ENCODE results near the gene CARHSP1.
"Not testable (repeated sequence)": the region's sequence is repeated elsewhere in the genome, so short reads cannot be mapped to it uniquely, and the experiment has no call there.

CARHSP1 gene

DNA sequence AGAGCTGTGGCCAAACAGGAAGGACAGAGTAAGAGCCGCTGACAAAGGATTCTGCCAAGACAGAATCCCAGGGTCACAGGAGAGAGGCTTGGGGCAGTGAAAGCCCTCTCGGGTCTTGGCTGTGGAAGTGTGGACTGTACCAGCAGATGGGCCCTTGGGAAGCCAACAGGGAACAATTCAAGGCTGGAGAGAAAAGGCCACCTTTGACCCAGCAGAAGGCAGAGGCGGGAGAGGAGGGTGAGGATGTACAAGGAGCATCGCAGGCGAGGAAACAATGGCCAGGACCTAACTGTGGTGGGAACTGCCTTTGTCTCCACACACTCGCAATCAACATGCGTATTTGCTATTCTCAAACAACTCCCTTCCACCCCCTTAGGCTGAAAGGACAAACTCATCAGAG lies 15.7 kb downstream of the CARHSP1 start:
- peak; percentile 42 for DNase-seq

- DNase-seq: peak; percentile 46
Measured at GRCh38 chr16:8852534-8852933, 16.3 kb downstream of the CARHSP1 start.

GRCh38 chr16:8851761-8852403 lies 16.9 kb downstream of the CARHSP1 start:
- DNase-seq: peak; percentile 33

DNA sequence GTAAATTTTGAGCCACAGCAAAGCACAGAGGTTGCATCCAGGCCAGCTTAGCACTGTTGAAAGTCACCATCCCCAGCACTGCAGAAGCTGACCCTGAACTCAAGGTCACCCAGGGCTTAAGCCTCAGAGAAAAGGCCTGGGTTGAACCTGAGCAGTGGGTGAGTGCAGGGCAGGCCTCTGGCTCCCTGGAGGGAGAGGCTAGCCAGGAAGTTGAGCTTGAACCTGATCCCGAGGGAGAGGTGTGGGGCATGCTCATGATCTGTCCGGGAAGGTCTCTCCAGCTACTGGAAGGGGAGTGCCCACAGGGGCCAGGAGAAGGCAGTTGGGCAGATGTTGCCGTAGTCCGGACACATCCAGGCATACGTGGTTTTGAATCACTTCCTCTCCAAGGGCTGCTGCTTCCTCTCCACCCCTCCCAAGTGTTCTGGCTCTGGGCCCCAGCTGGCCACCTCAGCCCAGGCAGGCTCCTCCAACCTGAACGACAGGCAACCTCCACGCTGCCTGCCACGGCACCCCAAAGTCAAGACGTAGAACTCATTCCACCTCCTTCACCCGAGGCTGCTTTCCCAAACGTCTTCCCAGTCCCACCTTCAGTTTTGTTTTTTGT lies 18.4 kb downstream of the CARHSP1 start:
- peak; percentile 56 for DNase-seq

DNA sequence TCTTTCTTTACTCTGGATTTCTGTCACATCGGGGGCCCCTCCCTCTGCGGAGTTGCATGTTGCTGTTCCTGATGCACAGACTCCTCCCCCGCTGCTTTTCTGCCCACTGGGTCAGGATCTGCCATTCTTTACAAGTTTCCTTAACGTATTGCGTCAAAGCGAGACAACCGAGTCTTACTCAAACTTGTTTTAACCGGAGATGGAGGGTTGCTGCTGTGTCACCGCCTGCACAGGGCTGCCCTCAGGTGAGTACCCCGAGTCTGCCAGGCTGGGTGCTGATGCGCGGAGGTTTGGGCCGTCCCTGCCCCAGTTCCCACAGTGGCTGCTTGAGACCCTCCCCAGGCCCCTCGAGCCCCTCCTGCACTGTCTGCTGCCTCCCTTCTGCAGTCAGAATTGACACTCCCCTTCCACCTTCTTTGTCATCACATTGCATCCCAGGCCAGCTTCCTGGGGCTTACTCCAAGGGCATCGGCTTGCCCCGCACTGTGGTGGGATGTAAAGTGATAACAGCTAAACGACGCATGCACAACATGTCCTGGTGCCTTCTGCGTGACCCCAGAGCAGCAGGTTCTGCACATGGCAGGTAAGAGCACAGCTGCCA lies 19.3 kb downstream of the CARHSP1 start:
- peak; percentile 62 for DNase-seq

DNA sequence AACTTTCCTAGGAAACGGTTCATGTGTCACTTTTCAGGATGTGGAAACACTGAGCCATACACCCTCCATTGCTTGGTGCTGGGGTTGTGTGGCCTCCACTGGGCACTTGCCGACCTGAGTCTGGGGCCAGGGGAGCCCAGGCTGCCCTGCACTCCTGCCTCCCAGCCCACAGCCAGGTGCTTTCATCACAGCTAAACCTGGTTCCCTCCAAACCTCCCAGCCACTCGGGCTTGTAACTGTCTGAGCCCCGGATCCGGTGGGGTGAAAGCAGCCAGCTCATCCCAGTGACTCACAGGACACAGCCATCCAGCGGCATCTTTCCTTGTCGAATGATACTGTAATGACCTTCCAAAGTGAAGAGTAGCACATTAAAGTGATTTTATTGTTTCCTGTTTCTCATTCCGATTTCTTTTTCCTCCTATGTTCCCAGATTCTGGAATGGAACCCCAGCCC lies 19.8 kb downstream of the CARHSP1 start:
- DNase-seq: no peak

DNA sequence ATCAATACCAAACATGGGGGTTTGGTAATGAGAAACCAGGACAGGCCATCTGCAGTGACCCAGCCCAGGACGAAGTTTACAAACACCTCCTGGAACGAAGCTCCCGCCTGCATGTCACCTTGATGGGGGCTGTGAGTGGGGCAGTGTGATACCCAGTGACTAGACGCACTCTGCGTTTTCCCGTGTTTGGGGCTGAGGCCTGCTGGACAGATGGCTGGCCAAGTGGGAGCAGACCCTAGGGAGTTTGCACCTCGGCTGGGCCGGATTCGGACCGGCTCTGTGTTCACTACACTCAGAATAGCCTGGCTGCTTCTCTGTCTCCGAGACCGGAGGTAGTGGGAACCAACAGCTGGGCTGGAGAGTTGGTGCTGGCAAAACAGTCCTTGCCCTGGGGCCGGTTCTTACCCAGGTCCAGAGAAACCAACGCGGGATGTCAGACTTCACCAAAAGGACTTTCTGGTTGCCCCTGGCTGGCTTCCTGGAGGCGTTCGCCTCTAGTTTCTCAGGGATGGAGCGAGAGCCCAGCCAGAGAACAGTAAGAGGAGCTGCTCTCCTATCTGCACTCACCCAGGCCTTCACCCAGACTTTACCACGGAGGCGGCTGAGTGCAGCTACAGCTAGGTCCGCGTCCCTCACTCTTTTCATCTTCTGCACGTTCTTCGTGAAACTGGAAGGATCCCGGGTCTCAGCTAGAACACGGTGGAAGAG lies 20.4 kb downstream of the CARHSP1 start:
- no peak for DNase-seq

- no peak for DNase-seq
Measured at GRCh38 chr16:8847623-8848022, 21.2 kb downstream of the CARHSP1 start.

GRCh38 chr16:8847145-8847544 lies 21.7 kb downstream of the CARHSP1 start:
- no peak for DNase-seq

- DNase-seq: no peak
Measured at GRCh38 chr16:8846401-8846932, 22.3 kb downstream of the CARHSP1 start.

DNA sequence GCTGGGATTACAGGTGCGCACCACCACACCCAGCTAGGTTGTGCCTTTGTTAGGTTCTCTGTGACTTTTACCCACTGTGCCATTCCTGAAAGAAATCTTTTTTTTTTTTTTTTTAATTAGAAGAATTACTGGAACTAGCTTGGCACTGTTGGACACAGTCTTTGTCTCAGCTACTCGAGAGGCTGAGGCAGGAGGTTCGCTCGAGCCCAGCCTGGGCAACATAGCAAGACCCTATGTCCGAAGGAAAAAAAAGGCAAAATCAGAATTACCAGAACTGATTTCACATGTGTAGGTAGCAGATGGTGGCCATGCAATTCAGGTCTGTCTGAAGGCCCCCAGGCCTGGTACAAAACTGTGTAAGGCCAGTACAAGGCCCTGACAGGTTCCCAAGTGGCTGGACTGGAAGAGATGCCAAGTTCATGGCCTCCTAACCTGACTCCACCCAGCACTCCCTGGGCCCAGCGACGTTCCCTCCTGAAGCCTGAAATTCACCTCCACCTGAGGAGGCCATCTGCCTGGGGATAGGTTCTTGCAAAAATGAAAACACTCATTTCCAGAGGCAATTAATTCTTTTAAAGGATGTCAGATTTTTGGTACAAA lies 23.0 kb downstream of the CARHSP1 start:
- no peak for DNase-seq

- not testable (repeated sequence) for DNase-seq
Measured at GRCh38 chr16:8843296-8843695, 25.5 kb downstream of the CARHSP1 start.

- DNase-seq: not testable (repeated sequence)
Measured at GRCh38 chr16:8842016-8842415, 26.8 kb downstream of the CARHSP1 start.

GRCh38 chr16:8837594-8837993 lies 31.2 kb downstream of the CARHSP1 start:
- not testable (repeated sequence) for DNase-seq

DNA sequence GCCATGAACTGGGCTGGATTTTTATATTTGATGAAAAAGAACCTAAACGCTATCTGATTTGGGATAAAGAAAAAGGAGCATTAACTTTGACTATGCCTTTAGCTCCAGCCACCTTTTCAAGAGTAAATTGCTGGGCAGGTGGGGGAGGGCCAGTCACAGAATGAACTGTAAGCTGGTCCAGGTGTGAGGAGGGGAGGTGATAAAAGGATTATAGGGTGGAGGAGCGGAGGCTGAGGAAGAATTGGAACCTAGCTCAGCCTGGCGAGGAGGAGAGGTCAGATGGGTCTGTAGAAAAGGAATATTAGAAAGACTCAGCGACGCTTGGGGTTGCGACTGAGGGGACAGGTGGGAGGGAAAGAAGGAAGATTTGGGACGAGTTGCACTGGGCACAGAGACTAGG lies 32.0 kb downstream of the CARHSP1 start:
- not testable (repeated sequence) for DNase-seq

DNA sequence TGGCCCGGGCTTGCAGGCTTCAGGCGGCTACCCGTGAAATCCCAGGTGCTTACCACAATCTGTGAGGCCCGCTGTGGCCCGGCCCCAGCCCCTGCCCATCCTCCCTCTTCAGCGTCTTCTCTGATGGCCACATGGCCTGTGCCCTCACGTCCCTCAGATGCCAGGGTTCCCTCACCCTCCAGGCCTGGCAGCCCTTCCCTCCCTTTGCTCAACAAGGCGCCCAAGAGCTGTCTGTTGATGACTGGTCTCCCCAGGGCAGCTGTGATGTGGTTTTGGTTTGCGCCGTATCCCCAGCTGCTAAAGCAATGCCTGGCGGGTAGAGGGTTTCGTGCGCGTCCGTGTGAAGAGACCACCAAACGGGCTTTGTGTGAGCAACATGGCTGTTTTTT lies 36.1 kb downstream of the CARHSP1 start:
- no peak for DNase-seq

DNA sequence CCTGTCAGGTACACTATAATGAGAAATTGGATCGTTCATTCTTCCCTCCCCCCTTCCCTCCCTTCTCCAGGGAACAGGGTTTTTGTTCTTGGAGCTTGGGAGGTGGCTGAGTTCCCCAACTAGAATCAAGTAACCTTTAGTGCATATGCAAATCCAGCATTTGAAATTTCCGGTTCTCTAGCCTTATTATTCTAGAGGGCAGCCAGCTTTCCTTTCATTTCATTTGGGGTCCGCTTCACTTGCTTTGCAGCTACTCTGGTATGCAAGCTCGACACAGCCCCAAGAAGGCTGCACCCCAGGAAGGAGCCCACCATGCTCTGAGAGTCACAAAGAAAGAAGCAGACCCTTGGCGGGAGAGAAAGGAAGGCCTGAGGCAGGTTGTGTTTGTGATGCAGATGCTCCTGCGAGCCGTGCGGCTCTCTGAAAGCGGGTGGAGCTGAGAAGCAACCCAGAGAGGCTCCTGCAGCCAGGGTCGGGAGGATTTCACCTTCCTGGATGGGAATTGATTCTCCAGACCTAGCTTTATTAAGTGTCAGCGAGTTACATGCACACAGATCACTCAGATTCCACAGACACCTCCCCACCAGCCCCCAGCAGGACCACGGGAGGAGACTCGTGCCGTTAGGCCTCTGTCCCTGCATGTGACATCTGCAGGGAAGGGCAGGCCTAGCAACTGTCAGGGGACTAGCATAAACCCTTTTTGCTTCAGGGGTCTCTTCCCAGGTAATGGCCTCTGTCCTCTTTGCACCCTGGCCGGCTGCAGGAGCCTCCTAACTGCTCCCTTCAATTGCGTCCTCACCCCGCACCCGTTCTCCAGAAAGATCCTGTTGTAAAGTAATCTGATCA lies 36.7 kb downstream of the CARHSP1 start:
- no peak for DNase-seq

DNA sequence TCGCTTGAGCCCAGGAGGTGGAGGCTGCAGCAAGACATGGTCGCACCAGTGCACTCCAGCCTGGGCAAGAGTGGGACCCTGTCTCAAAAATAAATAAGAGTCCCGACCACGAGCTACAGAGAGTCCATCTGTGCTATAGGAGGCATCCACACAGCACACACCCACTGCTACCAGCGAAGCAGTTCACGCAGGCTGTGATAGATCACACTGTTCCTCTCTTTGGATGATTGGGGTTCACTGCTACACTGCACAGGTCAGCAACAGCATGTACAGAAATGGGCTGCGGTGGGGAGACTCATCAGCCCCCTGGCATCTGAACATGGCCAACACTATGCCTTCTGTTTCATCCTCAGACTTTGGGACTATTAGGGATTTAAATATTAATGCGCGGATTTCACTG lies 37.4 kb downstream of the CARHSP1 start:
- no peak for DNase-seq

- no peak for DNase-seq
Measured at GRCh38 chr16:8828541-8829165, 40.2 kb downstream of the CARHSP1 start.

DNA sequence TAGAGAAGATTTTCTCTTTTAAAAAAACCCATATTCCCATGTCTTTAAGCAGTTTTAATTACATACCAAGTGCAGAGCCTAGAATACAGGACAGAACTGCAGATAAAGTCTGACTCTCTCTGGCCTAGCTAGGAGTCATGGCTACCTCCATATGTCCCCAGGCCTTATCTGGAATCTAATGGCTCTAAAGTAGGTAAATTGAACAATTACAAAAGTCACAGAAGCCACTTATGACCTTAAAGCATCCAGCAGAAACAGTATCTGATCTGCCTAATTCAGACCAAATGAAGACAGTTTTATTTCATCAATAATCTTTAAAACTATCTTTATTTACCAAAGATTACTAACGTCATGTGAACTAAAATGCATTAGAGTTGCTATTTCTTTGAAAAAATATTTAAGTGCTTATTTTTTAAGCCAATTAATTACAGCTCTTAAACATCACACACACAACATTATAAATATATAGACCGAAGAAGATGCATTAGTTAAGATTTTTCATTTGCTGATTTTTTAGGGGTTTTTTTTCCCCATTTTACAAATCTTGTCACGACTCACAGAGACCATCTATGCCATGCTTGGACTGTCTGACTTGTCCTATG lies 42.4 kb downstream of the CARHSP1 start:
- DNase-seq: no peak

DNA sequence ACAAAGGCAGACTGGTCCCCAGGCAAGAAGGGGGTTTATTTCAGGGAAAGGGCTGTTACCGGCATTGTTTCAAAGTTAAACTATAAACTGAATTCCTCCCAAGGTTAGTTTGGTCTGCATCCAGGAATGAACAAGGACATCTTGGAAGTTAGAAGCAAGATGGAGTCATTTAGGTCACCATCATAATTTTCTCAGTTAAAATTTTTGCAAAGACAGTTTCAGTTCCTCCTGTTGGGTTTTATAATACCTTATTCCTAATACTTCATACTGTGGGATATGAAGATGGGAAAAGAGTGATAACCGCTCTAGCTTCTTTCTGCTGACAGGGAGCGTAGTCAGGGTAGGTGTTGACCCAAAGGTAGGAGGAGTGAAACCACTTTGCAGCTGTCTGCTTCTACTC lies 46.4 kb downstream of the CARHSP1 start:
- DNase-seq: no peak

Data from activated effector memory CD4-positive, alpha-beta T cell treated with anti-CD3 and anti-CD28 coated beads, Interleukin-2, amount 50 U/mL, for 16 hours (primary cell).